NCI-H1930 (cell line): ENCODE measurements around the gene FAM117A.
A peak's percentile ranks its signal among the peaks of the same experiment; 100 is the strongest.

Experiments
- DNase-seq, 2 experiments: peaks; one replicate each; lab custom pipeline; 2025; lab: John Stamatoyannopoulos, UW

Gene FAM117A

GRCh38 chr17:49763735-49764558 is at the start of gene FAM117A:
Gene FAM117A (minus strand): TSS chr17:49764131. CDS start chr17:49764087, 44 bp downstream.
- DNase-seq = peak; percentile 95 to 97

- DNase-seq = no peak
Observed at GRCh38 chr17:49809056-49809455, 45.1 kb upstream of the FAM117A start.

GRCh38 chr17:49798738-49799137 is 34.8 kb upstream of the FAM117A start:
- no peak for DNase-seq

GRCh38 chr17:49798182-49798581 is 34.3 kb upstream of the FAM117A start:
- no peak for DNase-seq

- no peak for DNase-seq
Observed at GRCh38 chr17:49795372-49795771, 31.4 kb upstream of the FAM117A start.

- no peak for DNase-seq
Observed at GRCh38 chr17:49793309-49793708, 29.4 kb upstream of the FAM117A start.

GRCh38 chr17:49789243-49789578 is 25.3 kb upstream of the FAM117A start:
- no peak for DNase-seq

- DNase-seq = peak; percentile 97 to 99
Observed at GRCh38 chr17:49788478-49789242, 24.7 kb upstream of the FAM117A start, which contains the start of gene KAT7. Gene KAT7 (plus strand): TSS chr17:49788681. CDS start chr17:49788835, 154 bp downstream.

- DNase-seq = no peak
Observed at GRCh38 chr17:49787884-49788477, 24.1 kb upstream of the FAM117A start.

GRCh38 chr17:49784636-49785035 is 20.7 kb upstream of the FAM117A start:
- DNase-seq = no peak

- no peak for DNase-seq
Observed at GRCh38 chr17:49783791-49784190, 19.9 kb upstream of the FAM117A start.

- no peak for DNase-seq
Observed at GRCh38 chr17:49783071-49783715, 19.3 kb upstream of the FAM117A start.

GRCh38 chr17:49779739-49780231 is 15.9 kb upstream of the FAM117A start:
- peak in 1 of 2 experiments; percentile 7 for DNase-seq

GRCh38 chr17:49779156-49779738 is 15.3 kb upstream of the FAM117A start:
- DNase-seq = no peak

- no peak for DNase-seq
Observed at GRCh38 chr17:49777563-49777962, 13.6 kb upstream of the FAM117A start.

- DNase-seq = no peak
Observed at GRCh38 chr17:49776551-49777300, 12.8 kb upstream of the FAM117A start.

GRCh38 chr17:49775546-49776260 is 11.8 kb upstream of the FAM117A start:
- DNase-seq = no peak

GRCh38 chr17:49766918-49767530 is 3.1 kb upstream of the FAM117A start:
- no peak for DNase-seq

GRCh38 chr17:49764559-49765180 is 739 bp upstream of the FAM117A start:
- no peak for DNase-seq
